ENCODE measurements around the gene ALPK1.

Gene ALPK1

GRCh38 chr4:112316360-112316759 is 19.2 kb downstream of the ALPK1 start:
- TF ChIP-seq CTCF (IDR thresholded peaks at IDR 0.05): no peak

- no peak for TF ChIP-seq CTCF (IDR thresholded peaks at IDR 0.05)
Observed at GRCh38 chr4:112318239-112319142, 21.3 kb downstream of the ALPK1 start.

GRCh38 chr4:112321776-112322684 is 24.9 kb downstream of the ALPK1 start:
- peak; percentile 81 for TF ChIP-seq CTCF (IDR thresholded peaks at IDR 0.05)

- no peak for TF ChIP-seq CTCF (IDR thresholded peaks at IDR 0.05)
Observed at GRCh38 chr4:112322866-112323265, 25.7 kb downstream of the ALPK1 start.

- TF ChIP-seq CTCF (IDR thresholded peaks at IDR 0.05): no peak
Observed at GRCh38 chr4:112325530-112325929, 28.4 kb downstream of the ALPK1 start.

GRCh38 chr4:112327965-112328733 is 31.0 kb downstream of the ALPK1 start:
- TF ChIP-seq CTCF (IDR thresholded peaks at IDR 0.05): peak; percentile 56

GRCh38 chr4:112328734-112329130 is 31.6 kb downstream of the ALPK1 start:
- TF ChIP-seq CTCF (IDR thresholded peaks at IDR 0.05): no peak

Data from LNCAP (cell line).